Activated naive CD4-positive, alpha-beta T cell treated with anti-CD3 and anti-CD28 coated beads for 36 hours (primary cell): Measurements from ENCODE around the gene ARHGAP4. TPM values are rescaled to one million over a fixed set of nuclear protein-coding genes. Genes with fewer than 3 reads are reported as not detected.

Experiments used
- CTCF ChIA-PET: fragments of 350-600 bp; sonication (Branson Sonifier 250); formaldehyde crosslinking; loops from one replicate; lab custom pipeline; 2021; ENCODE audit warnings: antibody characterized with exemption; lab: Charles Lee
- DNase-seq: peaks from one replicate; pipeline ENCODE4 v3.0.0-alpha.2; 2020
- H3K27ac Mint-ChIP-seq: one replicate; pipeline ENCODE4 v1.8.0; 2021; ENCODE audit warnings: mild to moderate bottlenecking, mixed read lengths
- H3K27me3 Mint-ChIP-seq: one replicate; pipeline ENCODE4 v1.8.0; 2021; ENCODE audit warnings: low read depth, mixed read lengths
- H3K36me3 Mint-ChIP-seq: one replicate; pipeline ENCODE4 v1.8.0; 2021; ENCODE audit warnings: low read depth, mixed read lengths
- H3K4me1 Mint-ChIP-seq: one replicate; pipeline ENCODE4 v1.8.0; 2021; ENCODE audit warnings: low read depth, mixed read lengths
- H3K4me3 Mint-ChIP-seq: one replicate; pipeline ENCODE4 v1.8.0; 2021; ENCODE audit warnings: mild to moderate bottlenecking, moderate library complexity, mixed read lengths
- H3K9me3 Mint-ChIP-seq: one replicate; pipeline ENCODE4 v1.8.0; 2021; ENCODE audit warnings: mixed read lengths
- intact Hi-C: fragments of 100-400 bp; cut with micrococcal nuclease; formaldehyde crosslinking; loops from one replicate; pipeline ENCODE4 v1.15.1; 2023
- total RNA-seq, 2 experiments: library from RNA; stranded (reverse); gene quantifications; one replicate each; pipeline ENCODE4 v1.2.3, GENCODE V29; 2021

Gene ARHGAP4
- total RNA-seq, 2 experiments from 2014 or later = 154 to 161 TPM

DNA sequence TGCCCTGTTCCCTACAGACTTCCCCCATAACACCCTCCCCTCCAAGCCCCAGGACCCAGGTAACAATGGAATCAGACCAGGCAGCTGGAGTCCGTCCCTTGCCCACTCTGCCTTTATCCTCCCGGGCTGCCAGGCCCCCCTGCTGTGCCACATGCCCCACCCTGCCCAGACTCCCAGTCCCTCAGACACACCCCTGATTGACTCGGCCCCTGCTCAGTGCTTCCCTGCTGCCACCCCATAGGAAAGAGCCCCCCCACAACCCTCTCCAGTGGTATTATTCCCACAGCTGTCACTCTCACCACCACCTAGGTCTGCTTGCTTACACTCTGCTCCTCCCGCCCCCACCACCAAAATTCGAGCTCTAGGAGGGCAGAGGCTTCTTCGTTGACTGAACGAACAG lies 13.5 kb upstream of the ARHGAP4 start:
- Mint-ChIP-seq H3K4me1 (peaks cover 24% of the 10 kb centered on the region), H3K27me3 (no peaks in the 10 kb centered on the region), H3K9me3 (no peaks in the 10 kb centered on the region), H3K4me3 (no peak overlapping the region), H3K36me3 (peaks cover 1% of the 10 kb centered on the region), H3K27ac (no peak overlapping the region)
- no peak for DNase-seq
- intact Hi-C loops = no loop called here
- CTCF ChIA-PET = interaction anchor here (1.0 to 1.2 kb wide), 2 partner anchors 9 to 12 kb away, joined by 3 to 5 read pairs; no protein-coding TSS in a partner anchor

DNA sequence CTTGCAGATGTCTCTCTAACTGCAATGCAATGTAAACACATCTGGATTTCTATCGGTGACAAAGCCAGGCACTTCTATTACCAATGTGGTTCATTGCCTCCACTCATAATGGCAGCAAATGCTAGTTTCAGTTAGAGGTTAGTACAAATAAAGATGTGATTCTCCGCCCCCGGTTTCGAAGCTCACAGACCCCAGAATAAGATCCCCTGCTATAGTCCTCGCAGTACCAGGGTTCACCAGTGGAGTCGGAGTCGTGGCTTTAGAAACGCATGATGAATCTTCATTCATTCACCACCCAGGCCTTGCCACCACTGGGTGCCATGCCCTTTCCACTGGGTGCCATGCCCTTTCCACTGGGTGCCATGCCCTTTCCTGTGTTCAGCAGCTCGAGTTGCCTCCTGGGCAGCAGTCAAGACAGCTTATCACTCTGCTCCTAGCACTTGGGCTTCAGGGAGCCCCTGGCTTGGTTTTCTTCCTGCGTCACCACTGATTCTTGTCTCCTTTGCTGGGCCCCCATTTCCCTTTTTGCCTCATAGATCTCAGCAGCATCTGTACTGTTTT lies 12.2 kb upstream of the ARHGAP4 start:
- peaks cover 1% of the 10 kb centered on the region for H3K36me3 Mint-ChIP-seq
- CTCF ChIA-PET = interaction anchor here (2.0 kb wide), 1 partner anchor 9 kb away, joined by 6 read pairs; no protein-coding TSS in a partner anchor
- no peak for DNase-seq
- H3K4me1 Mint-ChIP-seq = peaks cover 25% of the 10 kb centered on the region
- peak overlapping the region; percentile 56 for H3K27ac Mint-ChIP-seq
- H3K9me3 Mint-ChIP-seq = no peaks in the 10 kb centered on the region
- H3K27me3 Mint-ChIP-seq = no peaks in the 10 kb centered on the region
- intact Hi-C loops = no loop called here
- H3K4me3 Mint-ChIP-seq = no peak overlapping the region

DNA sequence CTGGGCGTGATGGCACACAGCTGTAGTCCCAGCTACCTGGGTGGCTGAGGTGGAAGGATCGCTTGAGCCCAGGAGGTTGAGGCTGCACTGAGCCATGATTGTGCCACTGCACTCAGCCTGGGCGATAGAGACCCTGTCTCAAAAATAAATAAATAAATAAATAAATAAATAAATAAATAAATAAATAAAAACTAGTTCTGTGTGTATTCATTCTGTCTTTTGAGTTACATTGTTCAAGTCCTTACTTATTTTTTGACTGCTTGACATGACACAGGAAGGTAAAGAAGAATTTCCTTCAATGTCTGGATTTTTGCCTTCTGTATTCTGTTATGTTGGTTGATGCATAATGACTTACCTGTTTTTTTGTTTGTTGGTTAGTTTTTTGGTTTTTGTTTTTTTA lies 11.0 kb upstream of the ARHGAP4 start:
- DNase-seq = no peak
- CTCF ChIA-PET = interaction anchor here (0.6 to 2.0 kb wide), 3 partner anchors 10 to 14 kb away, joined by 3 to 6 read pairs (median 5); no protein-coding TSS in a partner anchor
- Mint-ChIP-seq H3K27ac (no peak overlapping the region), H3K27me3 (no peaks in the 10 kb centered on the region), H3K36me3 (peaks cover 1% of the 10 kb centered on the region), H3K4me1 (peaks cover 28% of the 10 kb centered on the region), H3K9me3 (no peaks in the 10 kb centered on the region), H3K4me3 (no peak overlapping the region)
- intact Hi-C loops = no loop called here

DNA sequence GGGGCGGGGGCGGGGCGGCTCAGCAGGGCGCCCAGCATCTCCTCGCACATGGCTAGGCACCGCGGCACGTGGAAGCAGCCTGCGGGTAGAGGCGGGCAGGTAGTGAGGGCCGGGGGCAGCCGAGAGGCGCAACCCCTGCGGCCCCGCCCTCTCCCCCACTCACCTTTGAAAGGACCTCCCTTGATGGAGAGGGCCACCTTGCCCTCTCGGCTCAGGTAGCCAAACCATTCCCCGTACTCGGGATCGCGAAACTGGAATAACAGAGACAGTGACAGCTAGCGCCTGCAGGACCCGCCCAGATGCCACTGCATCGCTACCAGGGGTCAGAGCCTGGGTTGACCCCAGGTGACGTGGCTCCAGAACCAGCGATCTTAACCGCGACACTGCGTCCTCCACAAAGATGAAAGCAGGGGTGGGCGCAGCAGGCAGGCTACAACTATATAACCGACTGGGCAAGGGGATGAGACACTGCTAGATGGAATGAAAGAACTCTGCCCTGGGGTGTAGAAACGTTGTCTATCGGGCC lies 9.3 kb upstream of the ARHGAP4 start:
- H3K27ac Mint-ChIP-seq = no peak overlapping the region
- H3K9me3 Mint-ChIP-seq = no peaks in the 10 kb centered on the region
- peak overlapping the region; percentile 65 for H3K4me3 Mint-ChIP-seq
- intact Hi-C loops = loop anchor here (1.0 kb wide), 2 partner anchors 8 kb away; no protein-coding TSS in a partner anchor
- DNase-seq = no peak
- H3K27me3 Mint-ChIP-seq = no peaks in the 10 kb centered on the region
- CTCF ChIA-PET = interaction anchor here (1.9 kb wide), 1 partner anchor 12 kb away, joined by 5 read pairs; no protein-coding TSS in a partner anchor
- peaks cover 37% of the 10 kb centered on the region for H3K4me1 Mint-ChIP-seq
- H3K36me3 Mint-ChIP-seq = peaks cover 10% of the 10 kb centered on the region

DNA sequence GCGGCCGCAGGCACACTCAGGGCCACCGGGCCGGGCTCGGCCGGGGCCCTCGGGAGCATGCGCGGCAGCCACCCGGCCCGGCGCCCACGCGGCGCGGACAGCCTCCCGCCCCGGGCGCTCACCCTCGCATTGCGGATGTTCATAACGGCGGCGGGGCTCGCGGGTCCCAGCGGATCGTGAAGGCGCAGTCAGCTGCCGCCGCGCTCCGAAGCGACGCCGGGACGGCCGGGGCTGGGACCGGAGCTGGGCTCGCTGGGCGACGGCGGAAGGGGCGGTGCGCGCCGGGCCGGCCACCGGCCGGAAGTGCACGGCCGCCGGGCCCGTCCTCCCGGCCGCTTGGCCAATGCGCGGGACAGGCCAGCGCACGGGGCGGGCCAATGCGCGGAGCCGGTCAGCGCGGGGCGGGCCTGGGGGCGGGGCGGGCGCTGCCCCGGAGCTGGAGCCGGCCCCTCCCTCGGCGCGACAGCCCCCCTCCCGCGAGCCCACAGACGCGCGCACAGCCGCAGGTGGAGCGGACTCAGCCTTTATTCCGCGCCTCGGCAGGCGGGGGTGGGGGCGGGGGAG lies 8.8 kb upstream of the ARHGAP4 start, which contains the start of gene NAA10:
Gene NAA10, minus strand, starts transcription at position 276 of the 564 bp plus-strand sequence. Its CDS starts 133 bp downstream, at position 143.
- H3K4me1 Mint-ChIP-seq = peaks cover 36% of the 10 kb centered on the region
- H3K4me3 Mint-ChIP-seq = peak within 1 kb of the TSS; percentile 80
- H3K27me3 Mint-ChIP-seq = no peaks in the 10 kb centered on the region
- CTCF ChIA-PET = interaction anchor here (1.9 kb wide), 1 partner anchor 12 kb away, joined by 5 read pairs; no protein-coding TSS in a partner anchor
- H3K9me3 Mint-ChIP-seq = no peaks in the 10 kb centered on the region
- peak within 1 kb of the TSS; percentile 69 for H3K27ac Mint-ChIP-seq
- peaks cover 10% of the 10 kb centered on the region for H3K36me3 Mint-ChIP-seq
- intact Hi-C loops = loop anchor here (1.0 kb wide), 2 partner anchors 8 kb away; no protein-coding TSS in a partner anchor
- DNase-seq = peak; percentile 53

DNA sequence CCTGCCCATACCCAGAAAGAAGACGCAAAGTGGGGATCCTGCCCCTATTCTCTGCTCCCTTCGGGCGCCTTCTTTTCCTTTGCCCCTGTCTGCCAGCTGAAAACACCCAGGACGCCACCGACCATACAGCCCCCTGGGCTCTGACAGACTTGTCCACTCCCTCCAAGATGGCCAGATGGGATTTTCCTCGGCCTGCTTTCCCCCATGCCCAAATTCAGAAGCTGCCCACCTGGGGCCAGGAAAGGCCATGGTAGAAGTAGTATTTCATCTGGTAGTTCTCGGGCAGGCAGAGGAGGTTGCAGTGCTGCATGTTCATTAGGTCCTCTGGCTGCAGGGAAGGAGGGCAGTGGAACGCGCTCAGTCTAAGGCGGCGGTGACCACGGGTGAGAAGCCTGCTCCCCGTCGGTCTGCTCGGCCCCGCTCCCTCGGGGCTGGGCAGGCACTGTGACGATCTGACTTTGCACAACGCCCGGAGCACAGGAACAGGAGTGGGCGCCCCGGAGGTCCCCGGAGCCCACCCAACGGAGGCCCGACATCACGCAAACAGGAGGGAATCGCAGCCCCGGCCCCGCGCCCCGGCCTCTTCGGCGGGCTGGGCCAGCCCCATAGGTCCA lies 8.2 kb upstream of the ARHGAP4 start:
- H3K4me3 Mint-ChIP-seq = peak overlapping the region; percentile 80
- intact Hi-C loops = no loop called here
- H3K27me3 Mint-ChIP-seq = no peaks in the 10 kb centered on the region
- CTCF ChIA-PET = interaction anchor here (1.1 to 1.9 kb wide), 2 partner anchors 12 to 13 kb away, joined by 3 to 5 read pairs; no protein-coding TSS in a partner anchor
- DNase-seq = no peak
- peaks cover 37% of the 10 kb centered on the region for H3K4me1 Mint-ChIP-seq
- H3K36me3 Mint-ChIP-seq = peaks cover 10% of the 10 kb centered on the region
- no peaks in the 10 kb centered on the region for H3K9me3 Mint-ChIP-seq
- H3K27ac Mint-ChIP-seq = peak overlapping the region; percentile 69

DNA sequence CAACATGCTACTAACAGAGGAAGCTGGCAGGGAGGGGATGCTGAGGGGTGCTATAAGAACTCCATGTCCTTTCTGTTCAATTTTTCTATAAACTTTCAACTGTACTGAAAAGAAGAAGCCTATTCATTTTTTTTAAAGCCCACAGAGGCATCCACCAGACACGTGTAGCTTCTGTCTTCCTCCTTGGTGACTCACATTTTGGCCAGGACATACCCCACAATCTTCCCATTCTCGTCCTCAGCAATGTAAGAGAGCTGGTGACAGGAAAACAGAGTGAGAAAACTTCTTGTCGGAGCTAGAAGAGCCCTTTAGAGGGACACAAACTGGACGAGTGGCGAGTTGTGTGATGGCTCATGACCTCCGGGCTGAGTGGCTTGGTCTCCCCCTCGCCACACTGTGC lies 7.7 kb upstream of the ARHGAP4 start:
- DNase-seq = no peak
- intact Hi-C loops = no loop called here
- Mint-ChIP-seq H3K9me3 (no peaks in the 10 kb centered on the region), H3K27ac (peak overlapping the region; percentile 69), H3K4me1 (peaks cover 42% of the 10 kb centered on the region), H3K36me3 (peaks cover 10% of the 10 kb centered on the region), H3K27me3 (no peaks in the 10 kb centered on the region), H3K4me3 (peak overlapping the region; percentile 80)
- CTCF ChIA-PET = interaction anchor here (1.1 to 1.9 kb wide), 3 partner anchors 9 to 14 kb away, joined by 3 to 5 read pairs (median 5); no protein-coding TSS in a partner anchor

DNA sequence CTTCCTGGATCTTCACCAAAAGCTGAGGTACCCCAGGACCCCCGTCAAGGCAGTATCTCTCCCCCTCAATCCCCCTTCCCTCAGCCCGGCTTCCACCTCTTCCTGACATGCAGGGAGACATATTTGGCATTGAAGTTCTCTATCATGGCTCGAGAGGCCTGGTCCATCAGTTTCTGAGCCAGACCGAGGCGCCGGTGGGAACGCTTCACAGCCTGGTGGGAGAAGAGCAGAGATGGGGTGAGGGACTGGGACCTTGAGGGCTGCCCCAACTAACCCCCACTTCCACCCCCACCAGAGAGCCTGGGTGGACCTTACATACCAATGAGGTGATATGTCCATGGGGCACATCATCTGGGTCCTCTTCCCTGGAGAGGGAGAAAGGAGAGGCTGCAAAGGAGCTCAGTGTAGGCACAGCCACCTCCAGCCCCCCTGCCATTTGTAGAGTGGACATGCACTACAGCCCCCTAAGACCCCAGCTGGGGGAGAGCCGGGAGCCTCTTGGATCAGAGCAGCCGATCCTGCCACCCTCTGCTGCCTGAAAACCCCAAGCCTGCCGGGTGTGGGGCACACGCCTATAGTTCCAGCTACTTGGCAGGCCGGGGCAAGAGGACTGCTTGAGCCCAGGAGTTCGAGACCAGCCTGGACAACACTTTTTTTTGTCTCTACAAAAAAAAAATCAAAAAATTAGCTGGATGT lies 6.3 kb upstream of the ARHGAP4 start:
- peaks cover 13% of the 10 kb centered on the region for H3K36me3 Mint-ChIP-seq
- peaks cover 35% of the 10 kb centered on the region for H3K4me1 Mint-ChIP-seq
- CTCF ChIA-PET = interaction anchor here (0.6 to 1.4 kb wide), 6 partner anchors 8 to 169 kb away, joined by 3 to 5 read pairs (median 4); partner anchors contain the start of gene PLXNB3
- DNase-seq = no peak
- H3K9me3 Mint-ChIP-seq = no peaks in the 10 kb centered on the region
- no peak overlapping the region for H3K4me3 Mint-ChIP-seq
- H3K27me3 Mint-ChIP-seq = no peaks in the 10 kb centered on the region
- no peak overlapping the region for H3K27ac Mint-ChIP-seq
- intact Hi-C loops = no loop called here

DNA sequence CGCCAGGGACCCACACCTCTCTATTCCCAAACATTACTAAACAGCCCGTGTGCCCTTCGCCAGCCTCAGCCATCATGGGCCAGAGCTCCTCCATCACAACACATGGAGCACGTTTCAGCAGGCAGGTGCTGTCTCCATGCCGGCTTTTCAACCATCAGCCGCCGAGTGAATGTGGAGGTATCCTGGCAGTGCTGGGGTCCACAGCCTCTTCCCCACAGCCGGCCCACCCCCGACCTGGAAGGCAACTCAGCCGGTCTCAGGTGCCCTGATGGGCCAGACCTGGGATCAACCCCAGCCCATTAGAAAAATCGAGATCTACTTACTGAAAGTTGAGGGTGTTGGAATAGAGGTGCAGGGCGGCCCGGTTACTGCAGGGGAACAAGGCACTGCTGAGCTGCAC lies 5.7 kb upstream of the ARHGAP4 start:
- intact Hi-C loops = no loop called here
- no peak for DNase-seq
- no peaks in the 10 kb centered on the region for H3K9me3 Mint-ChIP-seq
- H3K4me3 Mint-ChIP-seq = no peak overlapping the region
- H3K4me1 Mint-ChIP-seq = peaks cover 35% of the 10 kb centered on the region
- H3K27me3 Mint-ChIP-seq = no peaks in the 10 kb centered on the region
- H3K36me3 Mint-ChIP-seq = peaks cover 13% of the 10 kb centered on the region
- CTCF ChIA-PET = interaction anchor here (0.9 to 1.3 kb wide), 4 partner anchors 9 to 168 kb away, joined by 3 to 4 read pairs (median 4); partner anchors contain the start of gene PLXNB3
- no peak overlapping the region for H3K27ac Mint-ChIP-seq

DNA sequence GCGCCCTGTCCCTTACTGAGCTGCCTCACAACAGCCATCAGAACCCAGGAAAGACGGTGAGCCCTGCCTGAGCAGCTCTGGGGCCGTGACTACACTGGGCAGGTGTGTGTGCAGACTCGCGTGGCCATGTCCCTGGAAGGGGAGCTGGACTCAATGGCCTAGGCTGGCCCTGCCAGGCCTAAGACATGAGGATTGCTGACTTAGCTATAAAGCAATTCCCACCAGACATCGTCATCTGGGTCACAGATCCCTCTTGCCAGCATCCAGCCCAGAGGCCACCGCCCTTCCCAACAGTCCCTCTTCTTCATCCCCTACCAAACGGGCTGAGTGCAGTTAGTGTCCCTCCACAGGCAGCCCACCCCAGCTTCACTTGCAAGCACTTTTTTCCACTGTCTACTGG lies 5.1 kb upstream of the ARHGAP4 start:
- intact Hi-C loops = no loop called here
- peak overlapping the region; percentile 46 for H3K27ac Mint-ChIP-seq

DNA sequence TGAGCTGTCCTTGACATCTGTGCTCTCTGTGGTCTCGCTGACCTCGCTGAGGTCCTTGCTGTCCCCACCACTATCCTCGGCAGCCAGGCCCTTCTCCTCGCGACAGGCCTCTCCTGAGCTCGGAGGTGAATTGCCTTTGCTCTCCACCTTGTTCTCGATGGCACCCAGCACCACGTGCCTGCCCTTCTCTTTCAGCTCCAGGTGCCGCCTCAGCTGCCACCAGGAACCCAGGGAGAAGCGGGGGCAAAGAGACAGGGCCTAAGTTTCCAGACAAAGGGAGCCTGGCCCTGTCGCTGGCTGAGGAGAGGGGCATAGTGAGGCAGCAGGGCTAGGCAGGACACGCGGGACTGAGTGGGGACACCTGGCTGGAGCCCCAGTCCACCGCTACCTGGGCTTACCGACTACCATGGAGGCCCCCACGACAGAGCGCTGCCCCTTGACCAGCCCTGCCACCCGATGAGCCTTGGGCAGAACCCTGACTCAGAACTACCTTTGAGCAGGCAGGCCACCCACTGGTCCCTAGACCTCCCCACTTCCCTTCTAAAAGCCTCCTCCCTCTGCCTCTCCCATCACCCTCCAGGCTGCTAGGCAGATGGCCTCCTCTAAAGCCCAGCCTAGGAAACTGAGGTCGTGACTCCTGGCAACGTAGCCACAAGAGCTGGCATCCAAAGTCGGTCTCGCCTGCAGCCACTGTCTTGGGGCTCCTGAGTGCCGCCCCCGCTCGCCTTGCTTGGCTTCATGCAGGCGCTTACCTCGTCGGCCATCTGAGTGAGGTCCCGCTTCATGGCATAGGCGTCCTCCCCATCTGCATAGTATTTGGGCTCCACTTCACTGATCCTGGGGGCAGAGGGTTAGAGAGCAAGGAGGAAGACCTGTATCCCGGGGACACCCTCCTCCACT lies 4.2 kb upstream of the ARHGAP4 start:
- H3K4me3 Mint-ChIP-seq = no peak overlapping the region
- H3K36me3 Mint-ChIP-seq = peaks cover 14% of the 10 kb centered on the region
- intact Hi-C loops = no loop called here
- CTCF ChIA-PET = interaction anchor here (10.6 kb wide), 1 partner anchor 17 kb away, joined by 82 read pairs; the partner anchor contains the start of gene RENBP
- H3K27ac Mint-ChIP-seq = peak overlapping the region; percentile 61
- no peaks in the 10 kb centered on the region for H3K9me3 Mint-ChIP-seq
- no peak for DNase-seq
- H3K27me3 Mint-ChIP-seq = no peaks in the 10 kb centered on the region
- peaks cover 29% of the 10 kb centered on the region for H3K4me1 Mint-ChIP-seq

More for the DNA sequence above, 5.1 kb upstream of the ARHGAP4 start:
- Mint-ChIP-seq H3K4me1 (peaks cover 32% of the 10 kb centered on the region), H3K4me3 (no peak overlapping the region), H3K9me3 (no peaks in the 10 kb centered on the region), H3K36me3 (peaks cover 13% of the 10 kb centered on the region), H3K27me3 (no peaks in the 10 kb centered on the region)
- DNase-seq = no peak
- CTCF ChIA-PET = interaction anchor here (1.0 to 1.3 kb wide), 2 partner anchors 16 to 34 kb away, joined by 3 to 4 read pairs; no protein-coding TSS in a partner anchor
